MM.1S (cell line): ENCODE measurements around the gene SNTG2.

Experiments
- DNase-seq: peaks from one replicate; pipeline ENCODE4 v3.0.0-alpha.2; 2015
- H2AFZ ChIP-seq: fragments of 300-600 bp; sonication (generic); 2 replicates; pipeline ENCODE4 v1.6.0; 2016; ENCODE audit warnings: antibody characterized with exemption, low read length
- H3F3A ChIP-seq: fragments of 300-600 bp; sonication (generic); 2 replicates; pipeline ENCODE4 v1.6.1; 2016; ENCODE audit warnings: mild to moderate bottlenecking, antibody characterized with exemption, low read length, moderate library complexity, mixed read lengths; ENCODE audit not compliant: insufficient read depth
- H3K27ac ChIP-seq: fragments of 300-600 bp; sonication (generic); 2 replicates; pipeline ENCODE4 v1.5.1; 2016; ENCODE audit warnings: mild to moderate bottlenecking, low read length
- H3K27me3 ChIP-seq: fragments of 300-600 bp; sonication (generic); replicated peaks from 2 replicates; pipeline ENCODE4 v1.6.0; 2016; ENCODE audit warnings: low read length; ENCODE audit not compliant: insufficient read depth
- H3K36me3 ChIP-seq: fragments of 300-600 bp; sonication (generic); replicated peaks from 2 replicates; pipeline ENCODE4 v1.6.1; 2016; ENCODE audit warnings: mild to moderate bottlenecking, low read length, mixed read lengths; ENCODE audit not compliant: insufficient read depth
- H3K4me1 ChIP-seq: fragments of 300-600 bp; sonication (generic); 2 replicates; pipeline ENCODE4 v1.6.1; 2016; ENCODE audit warnings: low read length, mixed read lengths
- H3K4me2 ChIP-seq: fragments of 300-600 bp; sonication (generic); 2 replicates; pipeline ENCODE4 v1.6.0; 2016; ENCODE audit warnings: low read depth, low read length
- H3K4me3 ChIP-seq: fragments of 300-600 bp; sonication (generic); 2 replicates; pipeline ENCODE4 v1.5.1; 2016; ENCODE audit warnings: low read length, mixed read lengths
- H3K79me2 ChIP-seq: fragments of 300-600 bp; sonication (generic); 2 replicates; pipeline ENCODE4 v1.6.1; 2016; ENCODE audit warnings: mixed run types, low read length, mixed read lengths
- H3K9ac ChIP-seq: fragments of 300-600 bp; sonication (generic); 2 replicates; pipeline ENCODE4 v1.6.1; 2016; ENCODE audit warnings: low read length, mixed read lengths
- H3K9me2 ChIP-seq: fragments of 300-600 bp; sonication (generic); replicated peaks from 2 replicates; pipeline ENCODE4 v1.6.1; 2016; ENCODE audit warnings: mild to moderate bottlenecking, low read length, mixed read lengths; ENCODE audit not compliant: insufficient read depth
- H3K9me3 ChIP-seq: fragments of 300-600 bp; sonication (generic); replicated peaks from 2 replicates; pipeline ENCODE4 v1.6.1; 2016; ENCODE audit warnings: mild to moderate bottlenecking, low read length, mixed read lengths; ENCODE audit not compliant: insufficient read depth
- H4K20me1 ChIP-seq: fragments of 300-600 bp; sonication (generic); 2 replicates; pipeline ENCODE4 v1.6.1; 2016; ENCODE audit warnings: mild to moderate bottlenecking, low read length, moderate library complexity, mixed read lengths; ENCODE audit not compliant: insufficient read depth
- CTCF ChIP-seq: fragments of 300-600 bp; sonication (generic); IDR thresholded peaks from 2 replicates; pipeline ENCODE4 v1.5.1; 2016; ENCODE audit warnings: antibody characterized with exemption, low read length, mixed read lengths
- EZH2 ChIP-seq: fragments of 300-600 bp; sonication (generic); optimal IDR thresholded peaks from 2 replicates; pipeline ENCODE3; 2017; ENCODE audit warnings: low read depth, mild to moderate bottlenecking, antibody characterized with exemption, low read length, mixed read lengths
- EZH2phosphoT487 ChIP-seq: fragments of 300-600 bp; sonication (generic); IDR thresholded peaks from 2 replicates; pipeline ENCODE4 v1.6.1; 2018; ENCODE audit warnings: antibody characterized with exemption, low read length

The SNTG2 gene

DNA sequence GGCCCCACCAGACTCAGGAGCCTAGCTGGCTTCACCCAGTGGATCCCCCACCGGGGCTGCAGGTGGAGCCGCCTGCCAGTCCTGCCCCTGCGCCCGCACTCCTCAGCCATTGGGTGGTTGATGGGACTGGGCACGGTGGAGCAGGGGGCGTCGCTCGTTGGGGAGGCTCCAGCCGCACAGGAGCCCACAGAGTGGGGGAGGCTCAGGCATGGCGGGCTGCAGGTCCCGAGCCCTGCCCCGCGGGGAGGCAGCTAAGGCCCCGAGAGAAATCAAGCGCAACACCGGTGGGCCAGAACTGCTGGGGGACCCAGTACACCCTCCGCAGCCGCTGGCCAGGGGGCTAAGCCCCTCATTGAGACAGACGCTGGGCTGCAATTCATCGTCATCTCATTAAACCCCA, 184.0 kb downstream of the SNTG2 start:
- H3K4me1 ChIP-seq, result no peaks in the 10 kb centered on the region
- H3K9me2 ChIP-seq, result no peaks in the 10 kb centered on the region
- no peak for TF ChIP-seq CTCF
- no peak for TF ChIP-seq EZH2
- no peak for TF ChIP-seq EZH2phosphoT487
- H3K9ac ChIP-seq, result no peak overlapping the region
- H3K36me3 ChIP-seq, result no peaks in the 10 kb centered on the region
- no peaks in the 10 kb centered on the region for H3K9me3 ChIP-seq
- DNase-seq, result no peak
- no peaks in the 10 kb centered on the region for H3F3A ChIP-seq
- no peaks in the 10 kb centered on the region; the same call in 1 of the 2 replicates for H4K20me1 ChIP-seq
- H2AFZ ChIP-seq, result no peak overlapping the region
- H3K27me3 ChIP-seq, result no peaks in the 10 kb centered on the region
- H3K79me2 ChIP-seq, result no peaks in the 10 kb centered on the region
- no peak overlapping the region for H3K4me2 ChIP-seq
- no peak overlapping the region for H3K27ac ChIP-seq
- no peak overlapping the region for H3K4me3 ChIP-seq

DNA sequence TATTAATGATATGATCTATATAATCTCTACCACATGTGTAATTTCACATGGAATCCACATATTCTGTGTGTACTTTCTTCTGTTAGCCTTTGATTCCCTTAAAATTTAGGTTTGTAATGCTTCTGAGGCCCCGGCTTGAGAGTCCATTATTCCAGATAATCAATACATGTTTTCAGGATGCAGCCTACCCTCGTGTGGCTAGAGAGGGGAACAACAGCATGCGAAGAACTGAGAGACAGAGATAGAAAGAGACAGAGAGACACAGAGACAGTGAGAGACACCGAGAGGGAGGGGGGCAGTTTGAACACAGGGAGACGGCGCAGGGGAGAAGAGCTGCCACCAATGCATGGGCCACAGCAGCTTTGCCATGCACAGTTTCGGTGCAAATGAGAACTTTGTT, 185.4 kb downstream of the SNTG2 start:
- H3K9me3 ChIP-seq, result no peaks in the 10 kb centered on the region
- H3K4me2 ChIP-seq, result no peak overlapping the region
- H3K4me1 ChIP-seq, result no peaks in the 10 kb centered on the region
- TF ChIP-seq EZH2, result no peak
- no peak for TF ChIP-seq CTCF
- TF ChIP-seq EZH2phosphoT487, result no peak
- no peaks in the 10 kb centered on the region for H3K79me2 ChIP-seq
- H3K9me2 ChIP-seq, result no peaks in the 10 kb centered on the region
- no peaks in the 10 kb centered on the region for H4K20me1 ChIP-seq
- no peak overlapping the region for H3K9ac ChIP-seq
- no peak for DNase-seq
- H3K36me3 ChIP-seq, result no peaks in the 10 kb centered on the region
- no peak overlapping the region for H2AFZ ChIP-seq
- H3K27ac ChIP-seq, result no peak overlapping the region
- H3F3A ChIP-seq, result no peaks in the 10 kb centered on the region
- H3K4me3 ChIP-seq, result no peak overlapping the region
- no peaks in the 10 kb centered on the region for H3K27me3 ChIP-seq

GRCh38 chr2:1136846-1137245, 186.2 kb downstream of the SNTG2 start:
- H3K27ac ChIP-seq, result no peak overlapping the region
- H3K9me2 ChIP-seq, result no peaks in the 10 kb centered on the region
- no peaks in the 10 kb centered on the region for H4K20me1 ChIP-seq
- no peak overlapping the region for H3K9ac ChIP-seq
- H3K79me2 ChIP-seq, result no peaks in the 10 kb centered on the region
- H3K36me3 ChIP-seq, result no peaks in the 10 kb centered on the region
- no peak overlapping the region for H2AFZ ChIP-seq
- H3K4me3 ChIP-seq, result no peak overlapping the region
- no peaks in the 10 kb centered on the region for H3F3A ChIP-seq
- DNase-seq, result no peak
- H3K27me3 ChIP-seq, result no peaks in the 10 kb centered on the region
- H3K9me3 ChIP-seq, result no peaks in the 10 kb centered on the region
- TF ChIP-seq EZH2 (no peak), CTCF (no peak), EZH2phosphoT487 (no peak)
- H3K4me1 ChIP-seq, result no peaks in the 10 kb centered on the region
- no peak overlapping the region for H3K4me2 ChIP-seq
